Colonic mucosa (tissue), 4 donors: ENCODE results near the gene RPL34. TPM values are rescaled to one million over a fixed set of nuclear protein-coding genes. Genes with fewer than 3 reads are reported as not detected.

Experiments used
- DNase-seq: peaks from one replicate; pipeline ENCODE4 v3.0.0-alpha.2; 2020
- H3K27ac ChIP-seq: fragments of 200-600 bp; one replicate; pipeline ENCODE4 v1.8.0; 2021
- H3K27me3 ChIP-seq: fragments of 200-600 bp; one replicate; pipeline ENCODE4 v1.8.0; 2021
- H3K36me3 ChIP-seq: fragments of 200-600 bp; one replicate; pipeline ENCODE4 v1.8.0; 2021
- H3K4me1 ChIP-seq: fragments of 200-600 bp; one replicate; pipeline ENCODE4 v1.8.0; 2021; ENCODE audit warnings: mild to moderate bottlenecking
- H3K4me3 ChIP-seq: fragments of 200-600 bp; one replicate; pipeline ENCODE4 v1.8.0; 2021
- H3K9ac ChIP-seq, 2 donors: one replicate each; pipeline ENCODE4 v1.7.0; 2013; ENCODE audit warnings: control low read depth in 2 of 2, low read depth in 2 of 2, low read length in 2 of 2
- H3K9me3 ChIP-seq: fragments of 200-600 bp; one replicate; pipeline ENCODE4 v1.8.0; 2021
- CTCF ChIP-seq: fragments of 200-600 bp; IDR thresholded peaks from one replicate; pipeline ENCODE4 v1.8.0; 2022; ENCODE audit warnings: antibody characterized with exemption, mild to moderate bottlenecking
- intact Hi-C: fragments of 100-400 bp; cut with DNase I; formaldehyde crosslinking; loops from one replicate; pipeline ENCODE4 v1.14.1; 2022
- total RNA-seq, 2 donors: library from RNA; stranded (reverse); fragmentation: NEBNext Ultra II Directional in 1 of 2; extraction: Animal tissue kit (Norgen Biotek cat#: 25700) in 1 of 2; gene quantifications; one replicate each; pipeline ENCODE4 v1.2.1, GENCODE V29; 2021
- donor health status: healthy.
- donor health status: DM: no; HTN: no; CAD: no.
- donor health status: DM: no; HTN: no; CAD: no.

Gene RPL34
- total RNA-seq, 2 donors from 2014 or later, result 838 to 1,046 TPM

GRCh38 chr4:108601106-108601505, 19.3 kb upstream of the RPL34 start:
- intact Hi-C loops, result no loop called here
- Histone ChIP-seq H3K9me3 (no peaks in the 10 kb centered on the region), H3K27ac (no peak overlapping the region), H3K36me3 (no peaks in the 10 kb centered on the region), H3K4me3 (no peak overlapping the region), H3K9ac (no peak overlapping the region), H3K27me3 (no peaks in the 10 kb centered on the region), H3K4me1 (no peaks in the 10 kb centered on the region)
- no peak for DNase-seq
- no peak for TF ChIP-seq CTCF

- H3K36me3 ChIP-seq, result no peaks in the 10 kb centered on the region
- H3K4me1 ChIP-seq, result no peaks in the 10 kb centered on the region
- no peak overlapping the region for H3K4me3 ChIP-seq
- no peaks in the 10 kb centered on the region for H3K9me3 ChIP-seq
- DNase-seq, result no peak
- intact Hi-C loops, result no loop called here
- no peak overlapping the region for H3K9ac ChIP-seq
- no peak for TF ChIP-seq CTCF
- H3K27me3 ChIP-seq, result no peaks in the 10 kb centered on the region
- no peak overlapping the region for H3K27ac ChIP-seq
Observed at GRCh38 chr4:108601532-108601931, 18.8 kb upstream of the RPL34 start.

- intact Hi-C loops, result no loop called here
- DNase-seq, result no peak
Observed at GRCh38 chr4:108602163-108602562, 18.2 kb upstream of the RPL34 start.

GRCh38 chr4:108607079-108607815, 13.1 kb upstream of the RPL34 start:
- H3K4me3 ChIP-seq, result no peak overlapping the region
- H3K9me3 ChIP-seq, result no peaks in the 10 kb centered on the region
- H3K36me3 ChIP-seq, result no peaks in the 10 kb centered on the region
- H3K9ac ChIP-seq, result no peak overlapping the region
- DNase-seq, result no peak
- H3K27me3 ChIP-seq, result no peaks in the 10 kb centered on the region
- no peak overlapping the region for H3K27ac ChIP-seq
- intact Hi-C loops, result no loop called here
- no peak for TF ChIP-seq CTCF
- H3K4me1 ChIP-seq, result no peaks in the 10 kb centered on the region

More at GRCh38 chr4:108602163-108602562, 18.2 kb upstream of the RPL34 start:
- no peak overlapping the region for H3K4me3 ChIP-seq
- no peaks in the 10 kb centered on the region for H3K36me3 ChIP-seq
- no peak overlapping the region for H3K9ac ChIP-seq
- TF ChIP-seq CTCF, result no peak
- H3K27ac ChIP-seq, result no peak overlapping the region
- no peaks in the 10 kb centered on the region for H3K27me3 ChIP-seq
- H3K4me1 ChIP-seq, result no peaks in the 10 kb centered on the region
- H3K9me3 ChIP-seq, result no peaks in the 10 kb centered on the region

GRCh38 chr4:108611365-108611764, 9.0 kb upstream of the RPL34 start:
- no peaks in the 10 kb centered on the region for H3K36me3 ChIP-seq
- DNase-seq, result no peak
- H3K4me3 ChIP-seq, result no peak overlapping the region
- H3K27ac ChIP-seq, result no peak overlapping the region
- H3K27me3 ChIP-seq, result no peaks in the 10 kb centered on the region
- no peak overlapping the region for H3K9ac ChIP-seq
- no peak for TF ChIP-seq CTCF
- H3K9me3 ChIP-seq, result no peaks in the 10 kb centered on the region
- H3K4me1 ChIP-seq, result no peaks in the 10 kb centered on the region
- intact Hi-C loops, result no loop called here
